ENCODE results near the gene IL31RA. TPM values are rescaled to one million over a fixed set of nuclear protein-coding genes. Genes with fewer than 3 reads are reported as not detected.

The IL31RA gene
- total RNA-seq, 1 experiment from 2014 or later: not detected

DNA sequence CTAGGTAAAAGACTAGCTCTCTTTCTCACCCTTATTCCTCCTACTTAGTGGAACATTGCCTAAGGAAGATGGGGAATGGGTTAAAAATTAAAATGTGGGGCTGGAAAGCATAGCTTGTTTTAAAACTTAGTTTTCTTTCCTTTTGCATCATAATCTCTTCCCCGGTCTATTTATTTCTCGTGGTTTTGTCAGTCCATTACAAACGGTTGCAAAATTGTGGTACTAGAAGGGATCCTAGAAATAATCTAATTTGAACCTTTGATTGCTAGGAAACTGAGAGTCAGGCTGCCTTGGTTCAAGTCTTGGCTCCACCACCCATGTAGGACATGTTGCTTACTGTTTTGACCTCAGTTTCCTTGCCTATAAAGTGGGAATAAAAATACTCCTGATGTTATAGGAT, 1.3 kb downstream of the IL31RA start:
- no peak for DNase-seq
- no peaks in the 10 kb centered on the region for H3K27me3 ChIP-seq (ENCODE audit: control insufficient read depth, insufficient read depth, low read length)
- H3K36me3 ChIP-seq (replicated peaks; ENCODE audit: control insufficient read depth, insufficient read depth, low read length): no peaks in the 10 kb centered on the region
- H3K4me3 ChIP-seq (ENCODE audit: insufficient read depth, low read depth, low read length): no peak overlapping the region

DNA sequence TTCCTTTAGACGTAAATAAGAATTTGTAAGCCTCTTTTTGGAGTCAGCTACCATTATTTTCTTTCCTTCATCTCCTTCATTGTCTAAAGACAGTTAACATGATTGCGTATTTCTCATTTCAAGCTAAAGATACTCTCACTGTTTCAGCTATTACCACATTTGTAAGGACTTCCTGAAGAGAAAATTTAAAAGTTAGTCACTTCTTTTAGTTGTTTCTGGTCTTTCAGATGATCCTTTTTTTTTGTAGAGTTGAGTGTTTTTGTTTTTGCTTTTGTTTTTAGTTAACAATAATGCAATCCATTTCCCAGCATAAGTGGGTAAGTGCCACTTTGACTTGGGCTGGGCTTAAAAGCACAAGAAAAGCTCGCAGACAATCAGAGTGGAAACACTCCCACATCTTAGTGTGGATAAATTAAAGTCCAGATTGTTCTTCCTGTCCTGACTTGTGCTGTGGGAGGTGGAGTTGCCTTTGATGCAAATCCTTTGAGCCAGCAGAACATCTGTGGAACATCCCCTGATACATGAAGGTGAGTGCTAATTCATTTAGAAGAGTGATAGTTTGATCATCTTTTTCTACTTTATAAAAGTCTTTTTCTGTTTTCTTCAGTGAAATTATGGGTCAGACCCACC, 2.0 kb downstream of the IL31RA start:
- Histone ChIP-seq H3K4me3 (ENCODE audit: insufficient read depth, low read depth, low read length) (no peak overlapping the region), H3K27me3 (ENCODE audit: control insufficient read depth, insufficient read depth, low read length) (no peaks in the 10 kb centered on the region), H3K36me3 (replicated peaks; ENCODE audit: control insufficient read depth, insufficient read depth, low read length) (no peaks in the 10 kb centered on the region)
- no peak for DNase-seq

DNA sequence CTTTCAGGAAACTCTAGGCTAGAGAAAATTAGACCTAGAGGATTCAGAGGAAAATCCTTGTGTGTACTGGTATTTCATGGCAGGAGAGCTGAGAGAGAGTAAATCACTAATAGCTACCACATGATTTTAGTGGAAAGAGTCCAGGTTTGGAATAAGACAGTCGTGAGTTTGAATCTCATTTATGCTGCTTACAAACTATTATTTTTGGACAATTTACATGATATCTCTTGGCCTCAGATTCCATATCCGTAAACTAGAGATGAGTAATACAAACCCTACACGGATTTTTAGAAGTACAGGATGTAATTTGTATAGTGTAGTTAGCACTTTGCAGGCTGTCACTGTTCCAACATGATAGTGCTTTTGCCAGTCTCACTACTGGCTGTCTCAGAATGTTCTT, 2.7 kb downstream of the IL31RA start:
- no peak for DNase-seq
- Histone ChIP-seq H3K4me3 (ENCODE audit: insufficient read depth, low read depth, low read length) (no peak overlapping the region), H3K27me3 (ENCODE audit: control insufficient read depth, insufficient read depth, low read length) (no peaks in the 10 kb centered on the region), H3K36me3 (replicated peaks; ENCODE audit: control insufficient read depth, insufficient read depth, low read length) (no peaks in the 10 kb centered on the region)

DNA sequence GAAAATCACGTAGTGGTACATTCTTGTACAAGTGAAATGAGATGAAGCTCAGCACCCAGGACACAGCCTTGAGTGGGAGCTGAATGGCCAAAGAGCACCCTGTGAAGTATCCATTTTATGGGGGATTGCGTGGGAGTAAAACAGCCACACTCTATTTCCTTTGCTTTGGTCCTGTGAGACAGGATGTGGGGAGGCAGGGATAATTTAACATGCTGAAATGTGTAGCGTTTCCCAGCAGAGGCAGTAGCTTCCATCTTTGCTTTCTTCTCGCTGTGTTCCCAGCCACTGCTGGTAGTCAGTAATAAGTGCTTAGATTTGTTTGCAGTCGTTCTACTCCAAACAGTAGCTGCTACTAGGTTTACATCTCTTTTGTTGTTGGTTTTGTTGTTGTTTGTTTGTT, 4.4 kb downstream of the IL31RA start:
- no peak for DNase-seq
- Histone ChIP-seq H3K36me3 (replicated peaks; ENCODE audit: control insufficient read depth, insufficient read depth, low read length) (no peaks in the 10 kb centered on the region), H3K27me3 (ENCODE audit: control insufficient read depth, insufficient read depth, low read length) (no peaks in the 10 kb centered on the region), H3K4me3 (ENCODE audit: insufficient read depth, low read depth, low read length) (no peak overlapping the region)

DNA sequence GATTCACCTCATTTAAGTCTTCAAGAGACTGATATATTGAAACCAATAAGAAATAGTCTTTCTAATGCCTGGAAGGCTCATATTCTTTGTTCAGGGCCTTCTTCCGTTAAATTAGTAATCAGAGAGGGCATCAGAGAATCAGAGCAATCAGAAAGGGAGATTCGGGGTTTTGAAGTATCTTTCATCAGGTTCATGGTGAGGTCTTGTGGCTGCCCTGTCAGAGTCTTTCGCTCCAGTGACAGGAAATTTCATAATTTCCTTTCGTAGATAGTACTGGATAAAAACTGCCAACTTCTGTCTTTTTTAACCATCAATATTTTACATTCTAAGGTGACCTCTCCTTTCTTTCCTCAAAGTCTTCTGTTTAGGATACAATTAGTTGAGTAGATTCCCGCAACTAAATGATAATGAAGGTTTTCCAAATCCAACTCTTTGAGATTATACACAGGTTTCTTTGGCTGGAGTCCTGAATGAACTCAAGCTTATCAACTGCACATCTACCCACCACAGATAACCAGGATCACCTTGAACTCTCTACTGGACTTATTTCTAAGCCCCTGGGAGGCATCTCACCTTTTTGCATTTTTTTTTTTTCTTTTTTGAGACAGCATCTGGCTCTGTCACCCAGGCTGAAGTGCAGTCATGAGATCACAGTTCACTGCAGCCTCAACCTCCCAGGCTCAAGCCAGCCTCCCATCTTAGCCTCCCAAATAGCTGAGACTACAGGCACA, 5.5 kb downstream of the IL31RA start:
- no peak for DNase-seq
- Histone ChIP-seq H3K4me3 (ENCODE audit: insufficient read depth, low read depth, low read length) (no peak overlapping the region), H3K36me3 (replicated peaks; ENCODE audit: control insufficient read depth, insufficient read depth, low read length) (no peaks in the 10 kb centered on the region), H3K27me3 (ENCODE audit: control insufficient read depth, insufficient read depth, low read length) (no peaks in the 10 kb centered on the region)

DNA sequence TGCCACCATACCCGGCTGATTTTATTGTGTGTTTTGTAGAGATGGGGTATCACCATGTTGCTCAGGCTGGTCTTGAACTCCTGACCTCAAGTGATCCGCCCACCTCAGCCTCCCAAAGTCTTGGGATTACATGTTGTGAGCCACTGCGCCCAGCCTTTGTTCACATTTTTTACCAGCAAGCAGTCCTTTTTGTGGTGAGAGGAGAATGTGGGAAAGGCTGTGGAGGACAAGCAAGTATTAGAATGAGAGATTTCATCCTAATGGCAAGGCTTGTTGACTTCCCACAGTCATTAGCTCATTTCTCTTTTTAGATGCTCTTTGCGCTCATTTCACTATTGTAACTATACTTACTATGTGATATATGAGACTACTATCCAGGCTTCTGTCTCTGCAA, 6.1 kb downstream of the IL31RA start:
- H3K27me3 ChIP-seq (ENCODE audit: control insufficient read depth, insufficient read depth, low read length): no peaks in the 10 kb centered on the region
- no peak overlapping the region for H3K4me3 ChIP-seq (ENCODE audit: insufficient read depth, low read depth, low read length)
- no peaks in the 10 kb centered on the region for H3K36me3 ChIP-seq (replicated peaks; ENCODE audit: control insufficient read depth, insufficient read depth, low read length)
- no peak for DNase-seq

DNA sequence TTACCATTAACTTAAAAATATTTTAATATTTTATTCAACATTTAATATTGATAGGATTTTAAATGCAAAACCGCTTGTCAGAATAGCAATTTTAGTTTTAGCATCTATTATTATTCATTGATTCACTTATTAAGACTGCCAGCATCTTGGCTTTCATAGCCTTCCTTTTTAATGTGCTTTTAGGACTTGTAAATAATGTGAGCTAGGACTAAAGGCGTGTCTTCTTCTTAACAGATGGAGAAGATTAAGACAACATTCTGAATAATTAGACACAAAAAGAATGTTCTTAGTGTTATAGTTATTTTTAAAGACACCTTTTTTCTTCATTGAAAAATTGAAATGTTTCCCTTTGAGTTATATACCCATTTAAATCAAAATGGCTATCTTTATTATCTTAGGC, 6.9 kb downstream of the IL31RA start:
- no peak for DNase-seq
- Histone ChIP-seq H3K36me3 (replicated peaks; ENCODE audit: control insufficient read depth, insufficient read depth, low read length) (no peaks in the 10 kb centered on the region), H3K4me3 (ENCODE audit: insufficient read depth, low read depth, low read length) (no peak overlapping the region), H3K27me3 (ENCODE audit: control insufficient read depth, insufficient read depth, low read length) (no peaks in the 10 kb centered on the region)

DNA sequence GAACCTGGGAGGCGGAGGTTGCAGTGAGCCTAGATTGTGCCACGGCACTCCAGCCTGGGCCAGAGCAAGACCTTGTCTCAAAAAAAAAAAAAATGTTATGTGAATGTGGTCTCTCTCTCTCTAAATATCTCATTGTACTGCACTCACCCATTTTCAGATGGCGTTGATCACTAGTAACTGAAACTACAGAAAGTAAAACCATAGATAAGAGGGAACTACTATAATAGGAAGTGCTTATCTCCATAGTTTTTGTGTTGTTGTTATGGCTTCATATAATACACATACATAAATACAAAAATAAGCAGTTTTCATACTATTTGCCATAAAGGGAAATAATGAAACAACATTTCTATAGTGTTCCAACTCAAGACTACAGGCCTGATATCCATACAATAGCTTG, 9.1 kb downstream of the IL31RA start:
- no peak for DNase-seq
- H3K36me3 ChIP-seq (replicated peaks; ENCODE audit: control insufficient read depth, insufficient read depth, low read length): no peaks in the 10 kb centered on the region
- no peaks in the 10 kb centered on the region for H3K27me3 ChIP-seq (ENCODE audit: control insufficient read depth, insufficient read depth, low read length)
- H3K4me3 ChIP-seq (ENCODE audit: insufficient read depth, low read depth, low read length): no peak overlapping the region

DNA sequence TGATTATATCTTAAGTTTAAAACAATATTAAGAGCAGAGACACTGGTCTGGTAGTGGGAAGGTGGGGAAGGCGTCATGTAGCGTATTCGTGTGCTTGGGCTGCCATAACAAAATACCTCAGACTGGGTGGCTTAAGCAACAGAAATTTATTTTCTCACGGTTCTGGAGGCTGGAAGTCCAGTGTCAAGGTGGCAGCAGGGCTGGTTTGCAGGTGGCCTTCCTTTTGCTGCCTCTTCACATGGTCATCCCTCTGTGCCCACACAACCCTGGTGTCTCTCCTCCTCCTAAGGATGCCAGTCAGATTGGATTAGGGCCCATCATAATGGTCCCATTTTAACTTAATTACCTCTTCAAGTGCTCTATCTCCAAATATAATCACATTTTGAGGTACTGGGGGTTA, 9.6 kb downstream of the IL31RA start:
- H3K36me3 ChIP-seq (replicated peaks; ENCODE audit: control insufficient read depth, insufficient read depth, low read length): no peaks in the 10 kb centered on the region
- no peak for DNase-seq
- H3K27me3 ChIP-seq (ENCODE audit: control insufficient read depth, insufficient read depth, low read length): no peaks in the 10 kb centered on the region
- no peak overlapping the region for H3K4me3 ChIP-seq (ENCODE audit: insufficient read depth, low read depth, low read length)

DNA sequence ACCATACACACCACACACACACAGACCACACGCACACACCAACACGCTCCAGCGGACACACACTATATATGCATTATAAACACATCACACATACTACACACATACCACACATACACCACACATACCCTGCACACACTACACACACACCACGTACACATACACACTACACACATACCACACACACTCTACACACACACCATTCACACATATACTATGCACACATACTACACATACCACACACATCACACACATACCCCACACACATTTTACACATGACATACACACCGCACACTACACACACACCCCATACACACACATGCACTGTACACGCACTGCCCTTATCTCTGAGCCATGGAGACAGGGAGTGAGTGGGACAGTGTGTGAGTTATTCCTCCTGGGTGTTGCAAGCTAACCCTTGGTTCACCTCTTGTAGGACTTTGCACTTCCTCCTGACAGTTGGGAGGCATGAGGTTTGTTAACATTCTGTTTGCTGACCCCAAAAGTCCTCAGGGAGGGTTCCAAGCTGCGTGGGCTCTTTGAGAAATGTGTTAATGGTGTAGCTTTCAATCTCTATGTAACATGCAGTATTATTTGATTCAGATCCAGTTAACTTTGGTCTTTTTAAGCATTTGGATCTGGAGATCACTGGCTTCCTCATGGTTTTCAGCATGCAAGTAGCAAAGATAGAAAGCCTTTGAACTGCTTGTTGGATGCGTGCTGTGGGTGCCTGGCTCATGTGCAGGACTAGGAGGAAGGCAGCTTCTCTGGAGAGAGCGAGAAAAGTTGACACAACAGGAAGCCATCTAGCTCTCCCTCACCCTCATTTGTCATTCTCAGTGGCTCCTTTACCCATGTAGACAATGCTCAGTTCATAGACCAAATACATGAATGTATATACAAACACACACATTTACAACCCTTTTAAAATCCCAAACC, 13.7 kb downstream of the IL31RA start:
- no peaks in the 10 kb centered on the region for H3K36me3 ChIP-seq (replicated peaks; ENCODE audit: control insufficient read depth, insufficient read depth, low read length)
- DNase-seq: no peak
- H3K4me3 ChIP-seq (ENCODE audit: insufficient read depth, low read depth, low read length): no peak overlapping the region
- no peaks in the 10 kb centered on the region for H3K27me3 ChIP-seq (ENCODE audit: control insufficient read depth, insufficient read depth, low read length)

DNA sequence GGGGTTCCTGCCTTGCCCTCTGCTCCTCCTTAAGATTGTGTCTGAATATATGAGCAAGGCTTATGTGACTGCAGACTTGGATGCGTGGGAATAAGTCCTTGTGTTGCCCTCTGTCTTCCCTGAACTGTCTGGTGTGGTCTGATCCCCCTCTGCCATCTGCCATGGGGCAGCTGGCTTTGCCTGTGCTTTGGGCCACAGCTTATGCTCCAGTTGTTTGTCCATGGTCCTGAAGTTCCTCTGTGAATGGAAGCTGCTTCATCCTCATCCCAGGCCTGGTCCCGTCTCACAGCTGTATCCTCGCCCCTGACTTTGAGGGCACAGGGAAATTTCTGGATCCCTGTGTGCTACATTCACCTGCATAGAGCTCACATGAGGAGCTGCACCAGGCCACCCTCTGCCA, 14.7 kb downstream of the IL31RA start:
- no peak overlapping the region for H3K4me3 ChIP-seq (ENCODE audit: insufficient read depth, low read depth, low read length)
- H3K27me3 ChIP-seq (ENCODE audit: control insufficient read depth, insufficient read depth, low read length): no peaks in the 10 kb centered on the region
- DNase-seq: no peak

DNA sequence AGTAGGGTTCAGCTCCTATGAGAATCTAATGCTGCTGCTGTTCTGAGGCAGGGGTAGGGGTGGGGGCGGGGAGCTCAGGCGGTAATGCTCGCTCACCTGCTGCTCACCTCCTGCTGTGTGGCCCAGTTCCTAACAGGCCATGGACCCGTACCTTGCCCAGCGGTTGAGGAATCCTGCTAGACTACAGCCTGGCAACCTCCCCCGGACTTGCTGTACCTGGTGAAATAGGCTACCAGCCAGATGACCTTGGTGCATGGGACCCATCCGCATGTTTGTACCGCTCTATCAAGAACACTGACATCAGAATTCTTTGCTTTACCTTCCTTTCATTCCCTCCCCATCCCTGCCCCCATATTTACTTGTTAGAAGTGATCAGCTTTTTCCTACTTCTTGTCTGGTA, 15.3 kb downstream of the IL31RA start:
- H3K4me3 ChIP-seq (ENCODE audit: insufficient read depth, low read depth, low read length): no peak overlapping the region
- no peaks in the 10 kb centered on the region for H3K27me3 ChIP-seq (ENCODE audit: control insufficient read depth, insufficient read depth, low read length)
- no peaks in the 10 kb centered on the region for H3K36me3 ChIP-seq (replicated peaks; ENCODE audit: control insufficient read depth, insufficient read depth, low read length)
- DNase-seq: no peak

More for the DNA sequence above, 14.7 kb downstream of the IL31RA start:
- H3K36me3 ChIP-seq (replicated peaks; ENCODE audit: control insufficient read depth, insufficient read depth, low read length): no peaks in the 10 kb centered on the region

DNA sequence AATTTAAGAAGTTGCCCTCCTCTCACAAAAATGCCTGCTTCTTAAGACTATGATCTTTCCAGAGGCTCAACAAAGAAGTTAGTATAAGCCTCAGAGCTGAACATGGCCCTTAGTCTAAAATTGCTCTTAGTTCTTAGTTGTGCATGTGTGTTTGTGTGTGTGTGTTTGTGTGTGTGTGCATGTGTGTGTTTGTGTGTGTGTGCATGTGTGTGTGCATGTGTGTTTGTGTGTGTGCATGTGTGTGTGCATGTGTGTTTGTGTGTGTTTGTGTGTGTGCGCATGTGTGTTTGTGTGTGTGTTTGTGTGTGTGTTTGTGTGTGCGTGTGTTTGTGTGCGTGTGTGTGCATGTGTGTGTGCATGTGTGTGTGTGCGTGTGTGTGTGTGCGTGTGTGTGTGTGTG, 15.8 kb downstream of the IL31RA start:
- H3K4me3 ChIP-seq (ENCODE audit: insufficient read depth, low read depth, low read length): no peak overlapping the region
- H3K36me3 ChIP-seq (replicated peaks; ENCODE audit: control insufficient read depth, insufficient read depth, low read length): no peaks in the 10 kb centered on the region
- DNase-seq: no peak
- H3K27me3 ChIP-seq (ENCODE audit: control insufficient read depth, insufficient read depth, low read length): no peaks in the 10 kb centered on the region

DNA sequence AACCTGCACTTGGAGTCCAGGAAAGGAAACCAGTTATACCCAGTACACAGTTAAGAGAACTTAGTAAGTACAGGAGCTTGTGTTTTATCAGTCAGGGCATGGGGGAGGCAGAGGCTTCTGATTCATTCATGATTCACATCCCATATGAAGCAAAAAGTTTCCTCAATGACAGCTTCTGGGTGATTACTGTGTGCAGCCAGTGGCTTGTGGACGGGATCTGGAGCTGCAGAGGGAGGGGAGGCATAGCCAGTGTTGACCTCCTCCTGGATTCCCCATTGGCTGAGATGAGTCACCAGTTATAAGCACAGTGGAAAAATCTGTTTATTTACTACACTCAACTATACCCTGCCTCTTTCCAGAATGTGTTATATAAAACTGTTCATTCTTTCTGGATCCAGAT, 17.7 kb downstream of the IL31RA start:
- no peak overlapping the region for H3K4me3 ChIP-seq (ENCODE audit: insufficient read depth, low read depth, low read length)
- DNase-seq: no peak
- H3K27me3 ChIP-seq (ENCODE audit: control insufficient read depth, insufficient read depth, low read length): no peaks in the 10 kb centered on the region
- H3K36me3 ChIP-seq (replicated peaks; ENCODE audit: control insufficient read depth, insufficient read depth, low read length): no peaks in the 10 kb centered on the region

DNA sequence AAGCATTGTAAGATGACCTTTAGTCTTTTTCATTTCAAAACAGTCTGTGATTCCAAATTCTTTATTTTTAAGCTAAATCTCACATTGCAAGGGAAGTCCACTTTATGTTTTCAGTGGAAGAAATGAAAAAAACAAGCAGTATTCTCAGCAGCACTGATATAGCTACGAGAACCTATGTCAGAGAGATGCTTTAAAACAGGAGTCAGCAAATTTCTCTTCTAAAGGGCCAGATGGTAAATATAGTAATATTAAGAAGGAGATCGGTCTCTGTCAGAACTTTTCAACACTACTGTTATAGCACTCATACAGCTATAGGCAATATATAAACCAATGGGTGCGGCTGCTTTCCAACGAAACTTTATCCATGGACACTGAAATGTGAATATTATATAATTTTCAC, 18.7 kb downstream of the IL31RA start:
- no peak overlapping the region for H3K4me3 ChIP-seq (ENCODE audit: insufficient read depth, low read depth, low read length)
- DNase-seq: no peak
- H3K27me3 ChIP-seq (ENCODE audit: control insufficient read depth, insufficient read depth, low read length): no peaks in the 10 kb centered on the region
- H3K36me3 ChIP-seq (replicated peaks; ENCODE audit: control insufficient read depth, insufficient read depth, low read length): no peaks in the 10 kb centered on the region
